IPS-15b (cell line): ENCODE data around the gene ZNHIT3.
"Not testable (repeated sequence)": the region's sequence is repeated elsewhere in the genome, so short reads cannot be mapped to it uniquely, and the experiment has no call there.

ENCODE experiments used
- H3K27me3 ChIP-seq: one replicate; pipeline ENCODE4 v1.6.1; 2013; ENCODE audit warnings: low read length; ENCODE audit not compliant: control insufficient read depth, insufficient read depth
- H3K36me3 ChIP-seq: one replicate; pipeline ENCODE4 v1.6.1; 2013; ENCODE audit warnings: low read length; ENCODE audit not compliant: control insufficient read depth, insufficient read depth
- H3K4me1 ChIP-seq: one replicate; pipeline ENCODE4 v1.6.1; 2013; ENCODE audit warnings: mild to moderate bottlenecking, low read length; ENCODE audit not compliant: control insufficient read depth, insufficient read depth
- H3K4me3 ChIP-seq: one replicate; pipeline ENCODE4 v1.5.1; 2013; ENCODE audit warnings: low read depth, low read length
- H3K9ac ChIP-seq: one replicate; pipeline ENCODE4 v1.6.1; 2013; ENCODE audit warnings: low read depth, mild to moderate bottlenecking, low read length
- H3K9me3 ChIP-seq: one replicate; pipeline ENCODE4 v1.6.1; 2013; ENCODE audit warnings: mild to moderate bottlenecking, low read length; ENCODE audit not compliant: control insufficient read depth, insufficient read depth

The ZNHIT3 gene

GRCh38 chr17:36486204-36487194 is at the start of gene ZNHIT3:
ZNHIT3 (plus strand) TSS chr17:36486681; CDS start chr17:36486700, 19 bp downstream.
- Histone ChIP-seq H3K36me3 (no peaks in the 10 kb centered on the region), H3K9me3 (no peaks in the 10 kb centered on the region), H3K9ac (peak within 1 kb of the TSS; percentile 79), H3K4me1 (no peaks in the 10 kb centered on the region), H3K4me3 (peak within 1 kb of the TSS; percentile 85), H3K27me3 (peaks cover 35% of the 10 kb centered on the region)

- not testable (repeated sequence) for H3K4me1 ChIP-seq, H3K4me3 ChIP-seq, H3K9me3 ChIP-seq, H3K36me3 ChIP-seq, H3K9ac ChIP-seq, H3K27me3 ChIP-seq
Measured at GRCh38 chr17:36441792-36442191, 44.7 kb upstream of the ZNHIT3 start.

GRCh38 chr17:36443777-36444176 is 42.7 kb upstream of the ZNHIT3 start:
- no peaks in the 10 kb centered on the region for H3K36me3 ChIP-seq
- H3K4me1 ChIP-seq, result no peaks in the 10 kb centered on the region
- no peak overlapping the region for H3K4me3 ChIP-seq
- no peak overlapping the region for H3K9ac ChIP-seq
- no peaks in the 10 kb centered on the region for H3K9me3 ChIP-seq
- H3K27me3 ChIP-seq, result no peaks in the 10 kb centered on the region

GRCh38 chr17:36449997-36450396 is 36.5 kb upstream of the ZNHIT3 start:
- not testable (repeated sequence) for H3K9me3 ChIP-seq, H3K9ac ChIP-seq, H3K36me3 ChIP-seq, H3K4me3 ChIP-seq, H3K4me1 ChIP-seq, H3K27me3 ChIP-seq

GRCh38 chr17:36452888-36453287 is 33.6 kb upstream of the ZNHIT3 start:
- not testable (repeated sequence) for H3K4me3 ChIP-seq, H3K9ac ChIP-seq, H3K36me3 ChIP-seq, H3K9me3 ChIP-seq, H3K4me1 ChIP-seq, H3K27me3 ChIP-seq

- H3K4me1 ChIP-seq, H3K4me3 ChIP-seq, H3K27me3 ChIP-seq, H3K9ac ChIP-seq, H3K9me3 ChIP-seq, H3K36me3 ChIP-seq: not testable (repeated sequence)
Measured at GRCh38 chr17:36457701-36458100, 28.8 kb upstream of the ZNHIT3 start.

- H3K4me3 ChIP-seq, result no peak overlapping the region
- no peaks in the 10 kb centered on the region for H3K36me3 ChIP-seq
- H3K9ac ChIP-seq, result no peak overlapping the region
- peaks cover 9% of the 10 kb centered on the region for H3K27me3 ChIP-seq
- no peaks in the 10 kb centered on the region for H3K9me3 ChIP-seq
- no peaks in the 10 kb centered on the region for H3K4me1 ChIP-seq
Measured at GRCh38 chr17:36459045-36459444, 27.4 kb upstream of the ZNHIT3 start.

- Histone ChIP-seq H3K27me3 (peaks cover 9% of the 10 kb centered on the region), H3K9me3 (no peaks in the 10 kb centered on the region), H3K36me3 (no peaks in the 10 kb centered on the region), H3K4me3 (no peak overlapping the region), H3K9ac (no peak overlapping the region), H3K4me1 (no peaks in the 10 kb centered on the region)
Measured at GRCh38 chr17:36459601-36460000, 26.9 kb upstream of the ZNHIT3 start.

GRCh38 chr17:36460265-36460937 is 26.1 kb upstream of the ZNHIT3 start:
- no peaks in the 10 kb centered on the region for H3K9me3 ChIP-seq
- H3K36me3 ChIP-seq, result no peaks in the 10 kb centered on the region
- H3K4me3 ChIP-seq, result no peak overlapping the region
- H3K27me3 ChIP-seq, result peaks cover 17% of the 10 kb centered on the region
- no peaks in the 10 kb centered on the region for H3K4me1 ChIP-seq
- no peak overlapping the region for H3K9ac ChIP-seq

GRCh38 chr17:36461330-36462110 is 25.0 kb upstream of the ZNHIT3 start:
- no peaks in the 10 kb centered on the region for H3K4me1 ChIP-seq
- H3K9ac ChIP-seq, result no peak overlapping the region
- no peak overlapping the region for H3K4me3 ChIP-seq
- H3K36me3 ChIP-seq, result no peaks in the 10 kb centered on the region
- H3K27me3 ChIP-seq, result peaks cover 26% of the 10 kb centered on the region
- H3K9me3 ChIP-seq, result no peaks in the 10 kb centered on the region

- no peaks in the 10 kb centered on the region for H3K9me3 ChIP-seq
- no peak overlapping the region for H3K4me3 ChIP-seq
- H3K4me1 ChIP-seq, result no peaks in the 10 kb centered on the region
- no peaks in the 10 kb centered on the region for H3K36me3 ChIP-seq
- H3K9ac ChIP-seq, result no peak overlapping the region
- H3K27me3 ChIP-seq, result peaks cover 32% of the 10 kb centered on the region
Measured at GRCh38 chr17:36463916-36464764, 22.3 kb upstream of the ZNHIT3 start.
